GM19351 (cell line): ENCODE data around the gene BEST4.
"Not testable (repeated sequence)": the region's sequence is repeated elsewhere in the genome, so short reads cannot be mapped to it uniquely, and the experiment has no call there.

Experiments
- ATAC-seq: cut with Tn5 transposase; IDR thresholded peaks from one replicate; pipeline ENCODE4 v1.9.1; 2021; ENCODE audit warnings: mild to moderate bottlenecking, moderate library complexity; ENCODE audit not compliant: unreplicated experiment

Gene BEST4

DNA sequence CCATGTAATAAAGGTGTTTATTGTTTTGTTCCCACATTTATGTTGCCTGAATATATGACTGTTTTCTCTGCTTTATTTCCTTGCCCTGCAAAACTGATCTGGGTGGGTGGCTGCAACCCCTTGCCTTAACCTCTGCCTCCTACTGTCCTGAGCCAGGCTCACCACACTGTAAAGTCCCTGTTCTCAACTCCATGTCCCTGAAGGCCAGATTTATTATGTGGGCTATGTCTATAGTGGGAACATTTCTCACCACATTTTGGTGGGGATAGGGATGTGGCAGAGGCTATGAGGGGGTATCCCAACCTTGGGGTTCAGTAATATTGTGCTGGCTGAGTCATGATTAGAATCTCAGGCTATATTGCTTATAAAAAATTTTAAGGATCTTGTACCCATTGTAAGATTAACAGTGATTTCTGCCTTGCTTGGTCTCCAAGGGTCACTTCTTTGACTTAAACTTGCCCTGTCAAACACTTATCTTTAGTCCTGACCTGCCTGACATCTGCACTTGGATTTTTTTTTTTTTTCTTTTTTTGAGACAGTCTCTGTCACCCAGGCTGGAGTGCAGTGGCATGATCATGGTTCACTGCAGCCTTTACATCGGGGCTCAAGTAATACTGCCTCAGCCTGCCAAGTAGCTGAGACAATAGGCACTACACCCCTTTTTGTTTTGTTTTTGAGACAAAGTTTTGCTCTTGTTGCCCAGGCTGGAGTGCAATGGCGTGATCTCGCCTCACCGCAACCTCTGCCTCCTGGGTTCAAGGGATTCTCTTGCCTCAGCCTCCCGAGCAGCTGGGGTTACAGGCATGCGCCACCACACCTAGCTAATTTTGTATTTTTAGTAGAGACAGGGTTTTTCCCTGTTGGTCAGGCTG is 9.0 kb downstream of the BEST4 start:
- no peak for ATAC-seq

DNA sequence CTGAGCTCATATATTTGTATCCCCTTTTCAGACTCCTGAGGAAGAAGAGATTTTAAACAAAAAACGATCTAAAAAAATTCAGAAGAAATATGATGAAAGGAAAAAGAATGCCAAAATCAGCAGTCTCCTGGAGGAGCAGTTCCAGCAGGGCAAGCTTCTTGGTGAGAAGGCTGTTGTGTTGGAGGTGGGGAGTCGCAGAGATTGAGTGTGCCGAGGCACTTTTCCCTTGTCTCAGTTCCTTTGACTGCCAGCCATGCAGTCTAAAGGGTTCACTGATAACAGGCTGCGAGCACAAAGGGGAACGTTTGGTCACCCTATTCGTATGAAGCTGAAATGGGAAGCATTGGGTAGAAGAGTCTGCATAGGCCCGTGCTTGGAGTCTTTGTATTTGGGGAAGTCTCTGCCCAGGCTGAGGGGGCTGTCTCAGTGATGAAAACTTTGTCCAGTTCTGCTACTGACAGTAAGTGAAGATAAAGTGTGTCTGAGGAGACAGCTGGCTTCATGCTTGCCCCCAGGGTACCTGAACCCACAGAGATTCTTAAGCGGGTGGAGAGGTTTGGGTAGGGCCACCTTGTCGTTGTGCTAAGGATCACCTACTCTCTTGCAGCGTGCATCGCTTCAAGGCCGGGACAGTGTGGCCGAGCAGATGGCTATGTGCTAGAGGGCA is 9.9 kb downstream of the BEST4 start:
- ATAC-seq, result no peak

DNA sequence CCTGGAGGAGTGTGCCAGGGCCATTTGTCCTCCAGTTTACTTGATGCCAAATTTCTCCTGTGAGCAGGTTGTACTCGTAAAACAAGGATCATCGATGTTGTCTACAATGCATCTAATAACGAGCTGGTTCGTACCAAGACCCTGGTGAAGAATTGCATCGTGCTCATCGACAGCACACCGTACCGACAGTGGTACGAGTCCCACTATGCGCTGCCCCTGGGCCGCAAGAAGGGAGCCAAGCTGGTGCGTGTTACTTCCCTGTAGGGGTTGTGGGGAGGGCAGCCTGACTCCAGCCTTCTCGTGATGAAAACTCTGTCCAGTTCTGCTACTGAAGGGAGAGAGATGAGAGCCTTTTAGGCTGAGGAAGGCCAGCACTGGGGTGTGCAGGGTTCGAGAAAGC is 10.4 kb downstream of the BEST4 start:
- ATAC-seq, result no peak

GRCh38 chr1:44776730-44777068 is 11.3 kb downstream of the BEST4 start:
- no peak for ATAC-seq

DNA sequence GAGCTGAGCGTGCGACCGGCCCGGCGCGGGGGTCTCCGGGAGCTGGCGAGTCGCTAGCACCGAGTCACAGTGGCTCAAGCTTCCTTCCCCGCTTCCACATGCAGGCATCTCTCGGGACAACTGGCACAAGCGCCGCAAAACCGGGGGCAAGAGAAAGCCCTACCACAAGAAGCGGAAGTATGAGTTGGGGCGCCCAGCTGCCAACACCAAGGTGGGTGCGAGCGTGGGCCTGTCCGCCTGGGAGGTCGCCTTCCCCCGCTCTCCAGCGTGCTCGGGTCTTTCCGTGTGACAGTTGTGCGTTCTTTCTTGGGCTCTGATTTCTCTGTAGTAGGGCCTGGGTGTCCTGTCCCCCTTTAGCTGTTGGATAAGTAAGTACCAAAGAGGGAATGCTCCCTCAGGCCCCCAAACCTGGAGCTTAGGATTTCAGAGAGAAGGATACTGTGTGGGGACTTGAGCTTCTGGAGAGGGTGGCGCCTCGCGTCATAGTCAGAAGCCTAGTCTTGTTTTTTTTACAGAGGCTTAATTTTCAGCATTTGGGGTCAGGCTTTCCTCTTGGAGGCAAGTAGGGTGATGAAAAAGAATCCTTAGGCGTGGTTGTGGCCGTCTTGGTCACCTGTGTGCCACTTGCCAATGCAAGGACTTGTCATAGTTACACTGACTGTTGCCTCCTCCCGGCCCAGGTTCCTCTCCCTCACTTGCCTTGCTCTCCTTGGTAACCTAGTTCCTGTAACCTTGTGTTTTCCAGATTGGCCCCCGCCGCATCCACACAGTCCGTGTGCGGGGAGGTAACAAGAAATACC is 11.8 kb downstream of the BEST4 start:
- peak; percentile 16 for ATAC-seq

GRCh38 chr1:44775078-44775929 is 12.7 kb downstream of the BEST4 start, which contains the start of gene RPS8:
RPS8 (plus strand) TSS chr1:44775540; CDS start chr1:44775597, 57 bp downstream.
- ATAC-seq, result peak; percentile 82

- ATAC-seq, result not testable (repeated sequence)
These were observed 21.5 kb downstream of the BEST4 start for GRCh38 chr1:44766421-44766820.

DNA sequence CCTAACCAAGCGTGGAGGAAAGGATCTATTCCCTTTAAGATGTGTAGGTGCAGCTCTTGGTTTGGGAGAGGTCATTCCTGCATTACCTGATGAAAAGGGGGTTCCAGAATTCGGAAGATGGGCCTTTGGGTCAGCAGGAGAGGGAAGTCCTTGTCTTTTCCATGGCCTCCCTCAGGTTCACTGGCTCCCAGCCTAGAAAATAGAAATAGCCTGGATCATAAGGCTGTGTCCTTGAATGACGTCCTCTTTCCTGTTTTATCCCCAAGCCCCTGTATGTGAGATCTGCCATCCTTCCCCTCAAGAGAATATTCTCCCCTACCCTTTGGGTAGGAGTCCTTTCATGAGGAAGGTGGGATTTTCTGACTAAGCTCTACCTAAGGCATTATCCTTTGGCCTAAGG is 27.1 kb downstream of the BEST4 start:
- no peak for ATAC-seq

GRCh38 chr1:44759077-44759476 is 28.9 kb downstream of the BEST4 start:
- ATAC-seq, result no peak

DNA sequence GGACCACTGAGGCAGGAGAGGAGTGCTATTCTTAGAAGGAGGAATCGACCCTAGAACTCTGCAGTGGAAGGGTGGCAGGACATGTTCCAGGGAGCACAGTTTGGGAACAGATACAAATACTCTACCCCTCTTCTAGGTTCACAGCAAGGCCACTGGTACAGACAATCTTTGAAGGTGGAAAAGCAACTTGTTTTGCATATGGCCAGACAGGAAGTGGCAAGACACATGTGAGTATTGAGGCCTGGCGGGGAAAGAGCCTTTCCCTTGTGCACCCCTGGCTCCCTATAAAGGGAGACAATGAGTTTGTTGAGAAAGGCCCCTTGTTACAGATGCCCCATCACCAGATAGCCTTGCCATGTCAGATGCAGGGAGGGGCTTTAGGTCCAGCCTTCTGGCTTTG is 30.6 kb downstream of the BEST4 start:
- ATAC-seq, result no peak

DNA sequence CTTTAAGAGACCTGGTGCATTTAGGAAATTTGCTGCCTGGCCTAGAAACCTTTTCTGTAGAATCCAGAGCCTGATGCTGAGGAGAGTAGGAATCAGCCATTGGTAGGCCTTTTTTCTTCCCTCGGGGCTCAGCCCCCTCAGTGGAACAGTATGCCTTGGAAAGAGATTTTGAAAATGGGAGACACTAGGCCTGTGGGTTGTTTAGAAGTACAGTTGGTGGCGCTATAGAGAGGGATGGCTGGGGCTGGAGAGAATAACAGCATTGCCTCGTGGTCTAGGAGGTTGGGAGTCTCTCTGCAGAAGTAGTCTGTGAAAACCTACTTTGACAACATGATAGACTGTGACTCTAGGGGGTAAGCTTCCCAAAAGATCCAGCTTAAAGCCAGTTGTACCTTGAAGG is 40.1 kb downstream of the BEST4 start:
- no peak for ATAC-seq

GRCh38 chr1:44743211-44743610 is 44.8 kb downstream of the BEST4 start:
- ATAC-seq, result no peak

DNA sequence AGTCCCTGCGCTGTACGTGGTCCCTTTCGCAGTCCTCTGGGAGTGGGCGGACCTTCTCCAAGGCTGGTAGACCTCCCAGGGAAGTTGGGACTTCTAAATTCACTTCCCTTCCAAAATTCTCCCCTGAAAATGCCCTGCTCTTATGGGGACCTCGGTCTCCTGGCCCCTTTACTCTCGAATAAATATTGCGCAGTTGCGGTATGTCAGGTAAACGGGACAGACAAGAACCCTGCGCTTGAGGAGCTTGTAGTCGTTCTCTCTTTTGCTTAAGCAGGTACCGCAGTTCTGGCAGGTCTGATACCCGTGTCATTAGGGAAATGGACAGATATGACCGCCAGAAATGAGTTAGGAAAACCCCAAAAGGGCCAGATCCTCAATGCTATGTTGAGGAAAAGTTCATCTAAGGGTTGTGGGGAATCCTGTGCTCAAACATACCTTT is 47.8 kb downstream of the BEST4 start:
- no peak for ATAC-seq

DNA sequence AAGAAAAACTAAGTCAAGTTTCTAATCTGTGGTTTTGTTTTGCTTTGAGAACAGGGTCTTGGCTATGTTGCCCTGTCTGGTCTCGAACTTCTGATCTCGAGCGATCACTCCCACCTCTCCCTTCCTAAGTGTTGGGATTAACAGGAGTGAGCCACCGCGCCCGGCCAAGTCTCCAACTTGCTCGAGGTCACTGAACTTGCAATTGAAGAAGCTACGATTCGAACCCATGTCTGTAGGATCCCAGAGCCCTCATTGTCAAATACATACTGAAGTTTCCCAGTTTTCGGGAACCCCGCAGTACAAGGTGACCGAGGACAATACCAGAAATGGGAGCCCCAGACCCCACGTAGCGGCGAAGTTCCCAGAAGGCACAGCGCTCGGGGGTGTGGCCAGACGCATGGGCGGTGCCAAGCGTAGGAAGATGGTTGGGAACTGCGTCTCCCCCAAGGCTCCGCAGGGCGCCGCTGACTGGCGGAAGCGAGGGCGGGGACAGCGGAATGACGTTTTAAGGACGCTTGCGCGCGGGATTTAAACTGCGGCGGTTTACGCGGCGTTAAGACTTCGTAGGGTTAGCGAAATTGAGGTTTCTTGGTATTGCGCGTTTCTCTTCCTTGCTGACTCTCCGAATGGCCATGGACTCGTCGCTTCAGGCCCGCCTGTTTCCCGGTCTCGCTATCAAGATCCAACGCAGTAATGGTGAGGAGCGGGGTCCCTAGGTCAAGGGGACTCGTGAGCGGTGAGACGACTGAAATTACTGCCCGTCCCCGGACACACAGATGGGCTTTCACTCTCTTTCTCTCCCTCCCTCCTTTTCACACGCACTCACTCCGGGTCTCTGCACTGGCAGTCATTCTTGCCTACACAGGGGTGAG is 48.4 kb downstream of the BEST4 start, which contains the start of gene KIF2C:
Gene KIF2C, plus strand, starts transcription at position 531 of the 872 bp plus-strand sequence. Its CDS starts 96 bp downstream, at position 627.
- peak; percentile 98 for ATAC-seq

DNA sequence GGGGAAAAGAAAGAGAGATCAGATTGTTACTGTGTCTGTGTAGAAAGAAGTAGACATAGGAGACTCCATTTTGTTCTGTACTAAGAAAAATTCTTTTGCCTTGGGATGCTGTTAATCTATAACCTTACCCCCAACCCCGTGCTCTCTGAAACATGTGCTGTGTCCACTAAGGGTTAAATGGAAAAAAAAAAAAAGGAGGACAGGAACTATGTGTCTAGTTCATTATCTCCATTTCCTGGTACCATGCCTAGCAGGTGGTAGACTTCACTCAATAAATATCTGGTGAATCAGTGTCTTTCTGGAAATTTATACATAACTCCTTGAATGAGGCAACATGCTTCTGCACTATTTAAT is 49.0 kb downstream of the BEST4 start:
- ATAC-seq, result not testable (repeated sequence)

DNA sequence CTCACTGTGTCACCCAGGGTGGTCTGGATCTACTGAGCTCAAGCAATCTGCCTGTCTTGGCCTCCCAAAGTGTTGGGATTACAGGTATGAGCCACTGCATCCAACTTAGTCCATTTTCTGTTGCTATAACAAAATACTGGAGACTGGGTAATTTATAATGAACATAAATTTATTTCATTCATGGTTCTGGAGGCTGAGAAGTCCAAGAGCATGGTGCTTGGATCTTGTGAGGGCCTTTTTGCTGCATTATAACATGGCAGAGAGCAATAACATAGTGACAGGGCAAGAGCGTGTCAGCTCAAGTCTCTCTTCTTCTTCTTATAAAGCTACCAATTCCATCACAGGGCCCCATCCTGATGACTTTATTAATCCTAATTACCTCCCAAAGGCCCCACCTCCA is 52.0 kb downstream of the BEST4 start:
- no peak for ATAC-seq

DNA sequence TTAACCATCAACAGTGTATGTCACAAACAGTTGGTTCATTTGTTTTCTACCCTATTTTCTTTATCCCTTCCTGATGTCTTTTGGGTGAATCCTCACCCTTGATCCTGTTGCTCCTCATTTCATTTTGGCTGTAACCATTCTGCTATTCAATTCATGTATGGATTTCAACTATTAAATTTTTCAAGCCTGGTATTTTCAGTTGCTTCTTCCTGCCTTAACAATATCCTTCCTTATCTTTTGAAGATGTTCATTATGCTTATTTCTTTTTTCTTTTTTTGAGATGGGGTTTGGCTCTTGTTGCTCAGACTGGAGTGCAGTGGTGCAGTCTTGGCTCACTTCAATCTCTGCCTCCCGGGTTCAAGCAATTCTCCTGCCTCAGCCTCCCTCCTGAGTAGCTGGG is 54.2 kb downstream of the BEST4 start:
- no peak for ATAC-seq
